ENCODE measurements around the gene SCAMP3.

Gene SCAMP3

GRCh38 chr1:155277070-155277901 lies 15.1 kb upstream of the SCAMP3 start, which contains the start of gene HCN3:
HCN3 (plus strand) TSS chr1:155277463; CDS start chr1:155277591, 128 bp downstream.
- TF ChIP-seq CTCF (IDR thresholded peaks at IDR 0.05; ENCODE audit: insufficient read depth, missing control alignments): peak; percentile 63
- DNase-seq (ENCODE audit: insufficient read length, low spot score): peak; percentile 99
- FAIRE-seq: no peak

- no peak for FAIRE-seq
- peak; percentile 100 for DNase-seq (ENCODE audit: insufficient read length, low spot score)
- no peak for TF ChIP-seq CTCF (IDR thresholded peaks at IDR 0.05; ENCODE audit: insufficient read depth, missing control alignments)
These were observed 11.4 kb upstream of the SCAMP3 start, which contains the start of gene CLK2 for GRCh38 chr1:155273343-155274245. CLK2 (minus strand) TSS chr1:155273504; CDS start chr1:155270977, 2,527 bp downstream.

- FAIRE-seq (no peak), DNase-seq (ENCODE audit: insufficient read length, low spot score) (no peak)
- TF ChIP-seq CTCF (IDR thresholded peaks at IDR 0.05; ENCODE audit: insufficient read depth, missing control alignments): no peak
These were observed 10.5 kb upstream of the SCAMP3 start for GRCh38 chr1:155272466-155273342.

GRCh38 chr1:155269381-155269780 lies 7.2 kb upstream of the SCAMP3 start:
- no peak for TF ChIP-seq CTCF (IDR thresholded peaks at IDR 0.05; ENCODE audit: insufficient read depth, missing control alignments)
- FAIRE-seq: no peak

GRCh38 chr1:155268630-155269029 lies 6.5 kb upstream of the SCAMP3 start:
- DNase-seq (ENCODE audit: insufficient read length, low spot score) (no peak), FAIRE-seq (no peak)
- TF ChIP-seq CTCF (IDR thresholded peaks at IDR 0.05; ENCODE audit: insufficient read depth, missing control alignments): no peak

More at GRCh38 chr1:155269381-155269780, 7.2 kb upstream of the SCAMP3 start:
- DNase-seq (ENCODE audit: insufficient read length, low spot score): no peak

GRCh38 chr1:155267373-155267772 lies 5.2 kb upstream of the SCAMP3 start:
- DNase-seq (ENCODE audit: insufficient read length, low spot score) (no peak), FAIRE-seq (no peak)

More at GRCh38 chr1:155267373-155267772, 5.2 kb upstream of the SCAMP3 start:
- TF ChIP-seq CTCF (IDR thresholded peaks at IDR 0.05; ENCODE audit: insufficient read depth, missing control alignments): no peak

Measured in D721Med (cell line).